AG09309 (cell line): ENCODE results near the gene NR4A1.

Source experiments
- DNase-seq: peaks from one replicate; pipeline ENCODE4 v3.0.0-alpha.2; 2010; ENCODE audit warnings: low read depth
- H3K4me3 ChIP-seq: 2 replicates; pipeline ENCODE4 v1.5.1; 2011; ENCODE audit warnings: mild to moderate bottlenecking, low read depth, low read length, moderate library complexity; ENCODE audit not compliant: control insufficient read depth
- CTCF ChIP-seq: IDR thresholded peaks from 2 replicates; pipeline ENCODE4 v1.5.1; 2011; ENCODE audit warnings: mild to moderate bottlenecking, low read depth, low read length, inconsistent platforms; ENCODE audit not compliant: insufficient read depth, control insufficient read depth; ENCODE audit errors: missing control alignments

The NR4A1 gene

GRCh38 chr12:52050758-52051541, at the start of gene NR4A1:
Gene NR4A1, plus strand, starts transcription at chr12:52051442. Its CDS starts 2,887 bp downstream, at chr12:52054329.
- DNase-seq: peak; percentile 75
- peak within 1 kb of the TSS; percentile 72 for H3K4me3 ChIP-seq
- no peak for TF ChIP-seq CTCF

GRCh38 chr12:52003016-52003550, 48.2 kb upstream of the NR4A1 start:
- no peak for DNase-seq
- no peak for TF ChIP-seq CTCF
- H3K4me3 ChIP-seq: no peak overlapping the region

- H3K4me3 ChIP-seq: no peak overlapping the region
- DNase-seq: no peak
- TF ChIP-seq CTCF: no peak
Measured at GRCh38 chr12:52003591-52003990, 47.7 kb upstream of the NR4A1 start.

- TF ChIP-seq CTCF: peak; percentile 87
- DNase-seq: no peak
Measured at GRCh38 chr12:52004042-52004648, 47.1 kb upstream of the NR4A1 start.

GRCh38 chr12:52005218-52005902, 45.9 kb upstream of the NR4A1 start:
- DNase-seq: no peak
- TF ChIP-seq CTCF: no peak
- H3K4me3 ChIP-seq: no peak overlapping the region

More at GRCh38 chr12:52004042-52004648, 47.1 kb upstream of the NR4A1 start:
- H3K4me3 ChIP-seq: no peak overlapping the region

- TF ChIP-seq CTCF: no peak
- no peak for DNase-seq
- H3K4me3 ChIP-seq: peak overlapping the region; percentile 9
Measured at GRCh38 chr12:52005903-52006703, 45.1 kb upstream of the NR4A1 start.
